ENCODE data around the gene R3HDM4.

Gene R3HDM4

GRCh38 chr19:941292-942132 lies 28.5 kb upstream of the R3HDM4 start:
- DNase-seq (ENCODE audit: low read depth): no peak
- TF ChIP-seq CTCF (IDR thresholded peaks at IDR 0.05; ENCODE audit: insufficient read depth, low read depth, low read length, missing control alignments): no peak
- H3K4me3 ChIP-seq (ENCODE audit: low read depth, low read length): peak overlapping the region; percentile 20; the same call in 1 of the 2 replicates

DNA sequence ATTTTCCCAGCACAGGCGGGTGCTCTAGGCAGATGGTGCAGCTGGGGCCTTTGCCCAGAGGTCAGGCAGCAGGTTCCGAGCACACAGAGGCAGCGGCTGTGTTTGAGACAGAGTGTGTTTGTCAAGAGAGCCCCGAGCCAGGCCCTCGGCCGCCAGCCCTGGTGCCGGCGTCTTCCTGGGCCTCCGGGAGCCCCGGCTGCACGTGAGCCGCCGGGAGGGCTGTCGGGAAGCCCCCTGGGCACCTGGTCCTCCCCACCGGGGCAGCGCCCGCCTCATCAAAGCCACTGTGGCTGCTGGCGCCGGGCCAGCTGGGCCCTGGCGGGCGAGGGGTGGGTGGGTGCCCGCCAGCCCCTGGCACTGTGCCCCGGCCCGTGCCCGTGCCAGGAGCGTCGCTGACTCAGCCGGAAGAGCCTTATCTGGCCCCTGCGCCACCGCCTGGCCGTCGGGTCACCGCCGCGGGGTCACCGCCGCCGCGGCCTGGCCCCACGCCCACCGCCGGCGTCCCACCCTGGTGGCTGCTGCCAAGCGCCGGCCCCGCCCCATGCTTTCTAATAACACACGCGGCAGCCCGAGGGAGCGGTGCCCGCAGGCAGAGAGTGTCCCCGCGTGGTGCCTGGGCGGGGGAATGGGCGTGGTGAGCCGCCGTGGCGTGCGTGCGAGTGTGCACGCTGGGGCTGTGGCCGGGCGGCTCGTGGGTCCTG lies 27.7 kb upstream of the R3HDM4 start:
- DNase-seq (ENCODE audit: low read depth): peak; percentile 50
- peak overlapping the region; percentile 42 for H3K4me3 ChIP-seq (ENCODE audit: low read depth, low read length)
- no peak for TF ChIP-seq CTCF (IDR thresholded peaks at IDR 0.05; ENCODE audit: insufficient read depth, low read depth, low read length, missing control alignments)

DNA sequence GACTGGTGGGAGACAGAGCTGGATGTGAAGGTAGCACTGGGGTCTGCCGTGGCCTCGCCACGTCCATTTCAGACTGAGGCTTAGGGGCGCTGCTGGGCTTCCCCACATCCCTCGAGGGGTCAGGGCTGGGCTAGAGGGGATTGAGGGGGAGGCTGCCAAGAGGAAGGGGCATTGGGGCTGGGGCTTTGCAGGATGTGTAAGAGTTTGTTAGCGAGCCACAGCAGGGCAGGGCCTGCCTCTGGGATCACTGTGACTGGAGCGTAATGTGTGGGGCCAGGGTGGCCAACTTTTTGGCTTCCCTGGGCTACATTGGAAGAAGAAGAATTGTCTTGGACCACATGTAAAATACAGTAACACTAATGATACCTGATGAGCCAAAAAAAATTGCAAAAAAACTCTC lies 26.9 kb upstream of the R3HDM4 start:
- no peak for DNase-seq (ENCODE audit: low read depth)
- TF ChIP-seq CTCF (IDR thresholded peaks at IDR 0.05; ENCODE audit: insufficient read depth, low read depth, low read length, missing control alignments): no peak
- H3K4me3 ChIP-seq (ENCODE audit: low read depth, low read length): peak overlapping the region; percentile 42

DNA sequence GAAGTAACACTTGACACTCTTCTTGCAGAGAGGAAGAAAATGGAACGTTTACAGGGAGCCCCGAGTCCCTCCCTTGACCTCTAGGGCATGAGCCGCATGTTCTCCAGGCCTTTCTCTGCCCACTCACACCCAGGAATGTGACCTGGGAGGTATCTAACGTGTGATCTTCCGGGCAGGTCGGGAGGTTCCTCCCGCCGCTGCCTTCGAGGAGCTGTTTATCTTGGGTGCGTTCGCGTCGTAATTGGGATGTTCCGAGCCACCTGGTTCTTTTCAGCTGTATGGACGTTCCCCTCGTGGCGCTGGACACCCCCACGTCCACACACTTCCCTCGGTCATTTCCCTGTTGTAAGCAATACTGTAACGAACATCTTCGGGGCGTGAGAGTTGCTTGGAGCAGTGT lies 26.4 kb upstream of the R3HDM4 start:
- no peak for TF ChIP-seq CTCF (IDR thresholded peaks at IDR 0.05; ENCODE audit: insufficient read depth, low read depth, low read length, missing control alignments)

DNA sequence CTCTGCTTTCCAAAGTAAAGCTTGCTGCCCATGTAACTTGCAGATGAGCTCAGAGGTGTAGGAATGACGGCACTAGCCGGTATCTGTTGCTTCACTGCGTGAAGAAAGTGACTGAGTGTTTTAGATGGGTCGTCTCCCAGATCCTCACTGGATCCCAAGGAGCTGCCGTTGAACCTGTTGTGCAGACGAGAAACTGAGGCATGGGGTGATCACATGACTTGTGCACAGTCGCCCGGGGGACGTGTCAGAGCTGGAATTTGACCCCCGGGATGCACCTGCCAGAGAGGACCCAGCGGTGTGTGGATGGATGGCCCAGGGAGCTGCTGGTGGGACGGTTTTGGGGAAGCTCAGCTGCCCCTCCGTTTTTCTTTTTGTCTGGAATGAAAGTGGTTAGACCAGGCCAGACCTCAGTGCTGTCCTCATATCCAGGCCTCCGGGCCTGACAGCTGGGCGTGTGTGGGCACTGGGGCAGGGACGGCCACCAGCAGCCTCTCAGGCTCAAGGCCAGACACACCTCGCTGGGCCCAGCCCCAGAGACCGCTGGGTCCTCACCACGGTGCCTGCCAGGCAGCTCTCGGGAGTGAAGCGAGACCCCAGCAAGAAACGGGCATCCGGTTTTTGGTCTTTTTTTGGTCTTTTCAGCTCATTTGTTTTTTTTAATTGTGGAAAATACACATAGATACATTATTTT lies 25.4 kb upstream of the R3HDM4 start:
- no peak overlapping the region for H3K4me3 ChIP-seq (ENCODE audit: low read depth, low read length)
- no peak for DNase-seq (ENCODE audit: low read depth)
- no peak for TF ChIP-seq CTCF (IDR thresholded peaks at IDR 0.05; ENCODE audit: insufficient read depth, low read depth, low read length, missing control alignments)

More for the DNA sequence above, 26.4 kb upstream of the R3HDM4 start:
- DNase-seq (ENCODE audit: low read depth): no peak
- H3K4me3 ChIP-seq (ENCODE audit: low read depth, low read length): no peak overlapping the region

DNA sequence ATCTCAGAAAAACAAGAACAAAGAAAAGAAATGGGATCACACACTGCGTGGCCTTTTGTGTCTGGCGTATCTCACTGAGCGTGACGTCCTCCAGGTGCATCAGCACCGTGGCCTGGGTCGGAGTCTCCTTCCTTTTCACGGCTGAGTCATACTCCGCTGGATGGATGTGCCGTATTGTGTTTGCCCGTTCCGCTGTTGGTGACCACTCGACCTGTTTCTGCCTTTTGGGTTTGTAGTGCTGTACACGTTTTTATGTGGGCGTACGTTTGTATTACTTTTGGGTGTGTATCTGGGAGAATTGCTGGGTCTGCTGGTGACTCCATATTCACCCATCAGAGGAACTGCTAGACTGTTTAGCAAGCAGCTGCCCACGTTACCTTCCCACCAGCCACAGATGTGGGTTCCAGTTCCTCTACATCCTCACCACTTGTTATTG lies 24.3 kb upstream of the R3HDM4 start:
- H3K4me3 ChIP-seq (ENCODE audit: low read depth, low read length): no peak overlapping the region
- DNase-seq (ENCODE audit: low read depth): peak; percentile 72
- no peak for TF ChIP-seq CTCF (IDR thresholded peaks at IDR 0.05; ENCODE audit: insufficient read depth, low read depth, low read length, missing control alignments)
